Neural progenitor cell (in vitro differentiated cells): ENCODE data around the gene ZNF560. TPM values are rescaled to one million over a fixed set of nuclear protein-coding genes. Genes with fewer than 3 reads are reported as not detected.

ENCODE experiments used
- DNase-seq: peaks from one replicate; pipeline ENCODE4 v3.0.0-alpha.2; 2016; ENCODE audit warnings: low spot score
- H2AFZ ChIP-seq: fragments of 200-600 bp; sonication (generic); replicated peaks from 2 replicates; pipeline ENCODE4 v1.6.1; 2016; ENCODE audit warnings: antibody characterized with exemption
- H3F3A ChIP-seq: fragments of 200-600 bp; sonication (generic); 2 replicates; pipeline ENCODE4 v1.6.1; 2016; ENCODE audit warnings: antibody characterized with exemption, low read depth
- H3K27ac ChIP-seq: fragments of 200-600 bp; sonication (generic); 2 replicates; pipeline ENCODE4 v1.5.1; 2016; ENCODE audit warnings: mild to moderate bottlenecking
- H3K27me3 ChIP-seq: fragments of 200-600 bp; sonication (generic); 2 replicates; pipeline ENCODE4 v1.6.1; 2016; ENCODE audit warnings: mild to moderate bottlenecking, moderate library complexity
- H3K36me3 ChIP-seq: fragments of 200-600 bp; sonication (generic); 2 replicates; pipeline ENCODE4 v1.5.1; 2016
- H3K4me1 ChIP-seq: fragments of 200-600 bp; sonication (generic); 2 replicates; pipeline ENCODE4 v1.6.1; 2016; ENCODE audit warnings: mixed run types
- H3K4me2 ChIP-seq: fragments of 200-600 bp; sonication (generic); 2 replicates; pipeline ENCODE4 v1.6.1; 2016
- H3K4me3 ChIP-seq: fragments of 200-600 bp; sonication (generic); 2 replicates; pipeline ENCODE4 v1.5.1; 2016
- H3K79me2 ChIP-seq: fragments of 200-600 bp; sonication (generic); 2 replicates; pipeline ENCODE4 v1.6.1; 2016; ENCODE audit warnings: low read depth
- H3K9ac ChIP-seq: fragments of 200-600 bp; sonication (generic); 2 replicates; pipeline ENCODE4 v1.6.1; 2016
- H3K9me3 ChIP-seq: fragments of 200-600 bp; sonication (generic); 2 replicates; pipeline ENCODE4 v1.5.1; 2016; ENCODE audit warnings: low read depth
- H4K20me1 ChIP-seq: fragments of 200-600 bp; sonication (generic); 2 replicates; pipeline ENCODE4 v1.6.1; 2016; ENCODE audit warnings: low read depth
- H3K27ac Mint-ChIP-seq: 3 replicates; pipeline ENCODE4 v1.8.0; 2021; ENCODE audit warnings: mixed read lengths
- H3K27me3 Mint-ChIP-seq: 2 replicates; pipeline ENCODE4 v1.8.0; 2022; ENCODE audit warnings: low read depth, mild to moderate bottlenecking, inconsistent platforms, moderate library complexity, mixed read lengths; ENCODE audit not compliant: insufficient read depth
- H3K36me3 Mint-ChIP-seq: 3 replicates; pipeline ENCODE4 v1.8.0; 2021; ENCODE audit warnings: mixed read lengths
- H3K4me1 Mint-ChIP-seq: 3 replicates; pipeline ENCODE4 v1.8.0; 2021; ENCODE audit warnings: mixed read lengths
- H3K4me3 Mint-ChIP-seq: 3 replicates; pipeline ENCODE4 v1.8.0; 2021; ENCODE audit warnings: mild to moderate bottlenecking, moderate library complexity, mixed read lengths
- H3K9me3 Mint-ChIP-seq: 3 replicates; pipeline ENCODE4 v1.8.0; 2020; ENCODE audit warnings: mixed read lengths
- EZH2 ChIP-seq: fragments of 200-600 bp; sonication (generic); IDR thresholded peaks from 2 replicates; pipeline ENCODE4 v1.6.1; 2017; ENCODE audit warnings: antibody characterized with exemption, mild to moderate bottlenecking, moderate library complexity
- EZH2phosphoT487 ChIP-seq: fragments of 200-600 bp; sonication (generic); IDR thresholded peaks from 2 replicates; pipeline ENCODE4 v1.6.1; 2017; ENCODE audit warnings: antibody characterized with exemption
- total RNA-seq: library from RNA; depleted of rRNA; stranded (reverse); fragments of >200 nt; gene quantifications from 2 replicates; pipeline ENCODE4 v1.2.3, GENCODE V29; 2015; ENCODE audit warnings: low replicate concordance
- TF ChIP-seq, protein P1 (sequence below): fragments of 200-600 bp; sonication (generic); IDR thresholded peaks from 2 replicates; pipeline ENCODE4 v1.5.1; 2017; ENCODE audit warnings: antibody characterized with exemption, mild to moderate bottlenecking

ZNF560 gene
- total RNA-seq, 1 donor from 2014 or later = not detected

DNA sequence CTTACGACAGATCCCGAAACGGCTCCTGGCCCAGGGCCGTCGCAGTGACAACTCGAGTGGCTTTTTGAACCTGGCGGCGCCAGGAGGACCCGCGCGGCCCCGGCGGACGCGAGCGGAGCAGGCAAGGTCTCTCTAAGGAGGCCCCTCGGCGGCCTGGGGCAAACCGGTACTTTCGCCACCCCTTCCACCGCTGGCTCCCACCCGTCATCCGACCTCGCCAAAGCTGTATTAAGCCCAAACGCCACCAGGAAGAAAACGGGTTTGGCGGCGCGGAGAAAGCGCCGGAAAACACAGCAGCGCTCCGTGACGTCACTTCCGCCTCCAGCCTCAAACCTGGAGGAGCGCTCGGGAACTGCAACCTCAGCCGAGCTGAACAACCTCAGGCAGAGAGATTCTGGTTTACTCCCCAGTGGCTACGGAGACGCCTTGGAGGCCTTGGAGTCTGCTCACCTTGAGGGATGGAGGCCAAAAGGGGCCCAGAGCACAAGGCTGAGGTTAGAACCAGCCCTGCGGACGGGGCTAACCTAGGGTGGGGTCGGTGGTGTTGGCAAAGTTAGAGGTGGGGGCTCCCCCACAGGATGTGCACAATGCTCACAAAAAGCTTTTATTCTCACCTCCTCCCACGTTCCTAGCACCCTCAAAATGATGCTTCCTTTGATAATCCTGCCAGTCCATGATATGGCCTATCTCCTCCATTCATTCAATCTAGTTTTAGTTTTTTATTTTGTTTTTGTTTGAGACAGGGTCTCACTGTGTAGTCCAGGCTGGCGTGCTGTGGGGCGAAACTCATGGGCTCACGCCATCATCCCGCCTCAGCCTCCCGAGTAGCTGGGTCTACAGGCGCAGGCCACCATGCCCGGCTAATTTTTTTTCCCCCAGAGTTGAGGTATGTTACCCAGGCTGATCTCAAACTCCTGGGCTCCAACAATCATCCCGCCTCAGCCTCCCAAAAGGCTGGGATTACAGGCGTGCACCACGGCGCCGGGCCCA lies 62.8 kb downstream of the ZNF560 start, which contains the start of gene ZNF266:
Gene ZNF266 (minus strand): TSS at position 295 of the 990 bp plus-strand sequence. CDS start 15,484 bp downstream, outside the sequence.
- Histone ChIP-seq H3K79me2 (peaks cover 38% of the 10 kb centered on the region), H3F3A (no peaks in the 10 kb centered on the region), H3K27me3 (no peaks in the 10 kb centered on the region), H3K27ac (peak within 1 kb of the TSS; percentile 42), H3K9me3 (no peaks in the 10 kb centered on the region), H3K4me3 (peak within 1 kb of the TSS; percentile 70), H2AFZ (peak within 1 kb of the TSS; percentile 99), H3K4me1 (peaks cover 7% of the 10 kb centered on the region), H4K20me1 (no peaks in the 10 kb centered on the region), H3K9ac (peak within 1 kb of the TSS; percentile 82), H3K36me3 (peaks cover 21% of the 10 kb centered on the region), H3K4me2 (peak within 1 kb of the TSS; percentile 92)
- Mint-ChIP-seq H3K4me3 (peak within 1 kb of the TSS; percentile 95), H3K36me3 (peaks cover 39% of the 10 kb centered on the region), H3K27me3 (peaks cover 3% of the 10 kb centered on the region), H3K9me3 (peaks cover 31% of the 10 kb centered on the region), H3K27ac (peak within 1 kb of the TSS; percentile 97), H3K4me1 (peaks cover 13% of the 10 kb centered on the region)
- DNase-seq = peak; percentile 96
- TF ChIP-seq, protein P1, sequence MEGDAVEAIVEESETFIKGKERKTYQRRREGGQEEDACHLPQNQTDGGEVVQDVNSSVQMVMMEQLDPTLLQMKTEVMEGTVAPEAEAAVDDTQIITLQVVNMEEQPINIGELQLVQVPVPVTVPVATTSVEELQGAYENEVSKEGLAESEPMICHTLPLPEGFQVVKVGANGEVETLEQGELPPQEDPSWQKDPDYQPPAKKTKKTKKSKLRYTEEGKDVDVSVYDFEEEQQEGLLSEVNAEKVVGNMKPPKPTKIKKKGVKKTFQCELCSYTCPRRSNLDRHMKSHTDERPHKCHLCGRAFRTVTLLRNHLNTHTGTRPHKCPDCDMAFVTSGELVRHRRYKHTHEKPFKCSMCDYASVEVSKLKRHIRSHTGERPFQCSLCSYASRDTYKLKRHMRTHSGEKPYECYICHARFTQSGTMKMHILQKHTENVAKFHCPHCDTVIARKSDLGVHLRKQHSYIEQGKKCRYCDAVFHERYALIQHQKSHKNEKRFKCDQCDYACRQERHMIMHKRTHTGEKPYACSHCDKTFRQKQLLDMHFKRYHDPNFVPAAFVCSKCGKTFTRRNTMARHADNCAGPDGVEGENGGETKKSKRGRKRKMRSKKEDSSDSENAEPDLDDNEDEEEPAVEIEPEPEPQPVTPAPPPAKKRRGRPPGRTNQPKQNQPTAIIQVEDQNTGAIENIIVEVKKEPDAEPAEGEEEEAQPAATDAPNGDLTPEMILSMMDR = peak; percentile 46
- TF ChIP-seq EZH2 (peak; percentile 35), EZH2phosphoT487 (no peak)

DNA sequence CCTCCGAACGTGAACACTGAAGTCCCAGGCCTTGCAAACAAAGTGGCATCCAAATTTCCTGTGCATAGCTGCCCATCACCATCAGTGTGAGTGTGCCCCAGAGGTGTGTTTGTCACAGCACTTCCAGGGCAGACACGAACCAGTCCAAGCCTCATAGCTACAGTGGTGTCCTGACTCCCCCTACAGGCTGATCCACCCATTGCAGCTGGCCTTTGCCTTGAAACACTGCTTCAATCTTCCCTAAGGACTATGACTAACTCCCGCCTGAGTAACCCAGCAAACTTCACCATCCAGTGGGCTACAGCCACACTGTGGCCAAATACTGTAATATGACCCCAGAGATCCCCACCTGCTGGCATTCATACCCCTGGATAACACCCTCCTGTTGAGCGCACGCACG lies 66.9 kb downstream of the ZNF560 start:
- Histone ChIP-seq H3K27ac (no peak overlapping the region), H4K20me1 (no peaks in the 10 kb centered on the region), H3K4me3 (no peak overlapping the region), H3K9ac (no peak overlapping the region), H3K4me2 (no peak overlapping the region), H3K79me2 (peaks cover 26% of the 10 kb centered on the region), H3F3A (no peaks in the 10 kb centered on the region), H3K9me3 (no peaks in the 10 kb centered on the region), H2AFZ (no peak overlapping the region), H3K36me3 (peaks cover 9% of the 10 kb centered on the region), H3K27me3 (no peaks in the 10 kb centered on the region), H3K4me1 (peaks cover 7% of the 10 kb centered on the region)
- Mint-ChIP-seq H3K27ac (no peak overlapping the region), H3K9me3 (peaks cover 8% of the 10 kb centered on the region), H3K27me3 (peaks cover 3% of the 10 kb centered on the region), H3K36me3 (peaks cover 46% of the 10 kb centered on the region), H3K4me3 (no peak overlapping the region), H3K4me1 (peaks cover 11% of the 10 kb centered on the region)
- TF ChIP-seq EZH2 = no peak
- TF ChIP-seq EZH2phosphoT487 = no peak
- TF ChIP-seq, protein P1 = peak; percentile 67
- peak; percentile 58 for DNase-seq

DNA sequence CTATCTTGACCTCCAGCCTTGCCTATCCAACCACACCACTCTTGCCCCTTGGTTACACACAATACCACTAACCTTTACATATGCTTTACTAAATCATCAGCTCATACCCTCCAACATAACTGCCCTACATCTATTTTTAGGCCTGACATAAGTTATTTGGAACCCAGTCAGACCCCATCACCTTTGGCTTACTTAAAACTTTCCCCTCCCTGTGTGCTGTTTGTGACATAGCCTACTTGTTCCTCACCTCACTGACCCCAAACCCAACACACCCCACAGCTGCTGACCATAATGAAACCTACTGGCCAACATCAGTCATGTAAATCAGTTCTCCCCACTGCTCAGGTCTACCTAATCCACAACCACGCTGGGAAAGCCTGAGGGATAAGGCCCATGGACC lies 68.0 kb downstream of the ZNF560 start:
- Mint-ChIP-seq H3K4me1 (peaks cover 6% of the 10 kb centered on the region), H3K27ac (no peak overlapping the region), H3K36me3 (peaks cover 52% of the 10 kb centered on the region), H3K27me3 (peaks cover 3% of the 10 kb centered on the region), H3K4me3 (no peak overlapping the region), H3K9me3 (peaks cover 6% of the 10 kb centered on the region)
- H3K4me1 ChIP-seq = peaks cover 7% of the 10 kb centered on the region
- no peak overlapping the region for H3K4me2 ChIP-seq
- H3K79me2 ChIP-seq = peaks cover 17% of the 10 kb centered on the region
- no peak overlapping the region for H3K27ac ChIP-seq
- TF ChIP-seq, protein P1 = no peak
- TF ChIP-seq EZH2phosphoT487 (no peak), EZH2 (no peak)
- no peaks in the 10 kb centered on the region for H4K20me1 ChIP-seq
- no peaks in the 10 kb centered on the region for H3F3A ChIP-seq
- H3K9me3 ChIP-seq = no peaks in the 10 kb centered on the region
- no peak overlapping the region for H3K4me3 ChIP-seq
- H3K36me3 ChIP-seq = peaks cover 9% of the 10 kb centered on the region
- H2AFZ ChIP-seq = no peak overlapping the region
- DNase-seq = no peak
- H3K9ac ChIP-seq = no peak overlapping the region
- no peaks in the 10 kb centered on the region for H3K27me3 ChIP-seq
